HepG2 (cell line): ENCODE data around the gene SLC1A4. TPM values are rescaled to one million over a fixed set of nuclear protein-coding genes. Genes with fewer than 3 reads are reported as not detected.

Experiments used
- CREBL2 ChIP-seq: sonication (generic); formaldehyde crosslinking; IDR thresholded peaks from 2 replicates; pipeline ENCODE4 v1.8.1; 2023; ENCODE audit warnings: missing genetic modification reagents, mild to moderate bottlenecking, borderline replicate concordance
- DZIP1 ChIP-seq: sonication (generic); formaldehyde crosslinking; IDR thresholded peaks from 2 replicates; pipeline ENCODE4 v1.5.0; 2020; ENCODE audit warnings: mild to moderate bottlenecking, missing genetic modification reagents
- FOSL1 ChIP-seq: sonication (generic); formaldehyde crosslinking; IDR thresholded peaks from 2 replicates; pipeline ENCODE4 v1.9.0; 2021; ENCODE audit warnings: missing genetic modification reagents, borderline replicate concordance
- HOXA7 ChIP-seq: sonication (generic); formaldehyde crosslinking; IDR thresholded peaks from 2 replicates; pipeline ENCODE4 v1.8.1; 2022; ENCODE audit warnings: mild to moderate bottlenecking, missing genetic modification reagents, moderate library complexity
- NCOA1 ChIP-seq: sonication (generic); formaldehyde crosslinking; IDR thresholded peaks from 2 replicates; pipeline ENCODE4 v1.9.0; 2021; ENCODE audit warnings: missing genetic modification reagents
- PRDM4 ChIP-seq: sonication (generic); formaldehyde crosslinking; IDR thresholded peaks from 2 replicates; pipeline ENCODE4 v1.9.0; 2021; ENCODE audit warnings: missing genetic modification reagents, borderline replicate concordance
- SIN3A ChIP-seq: IDR thresholded peaks from 2 replicates; pipeline ENCODE4 v1.6.1; 2011; ENCODE audit warnings: low read depth, mild to moderate bottlenecking, control low read depth, low read length, borderline replicate concordance
- TCF12 ChIP-seq, 2 experiments: fragments of 450-650 bp in 1 of 2; sonication (generic) in 1 of 2; formaldehyde crosslinking in 1 of 2; IDR thresholded peaks; 2 replicates each; pipeline versions ENCODE4 v1.6.1 to v1.8.0; 2017 to 2022; ENCODE audit warnings: antibody characterized with exemption in 1 of 2, mild to moderate bottlenecking in 1 of 2, missing genetic modification reagents in 1 of 2, moderate library complexity in 1 of 2
- TEF ChIP-seq: sonication (generic); formaldehyde crosslinking; IDR thresholded peaks from 2 replicates; pipeline ENCODE4 v1.5.0; 2020; ENCODE audit warnings: missing genetic modification reagents
- ZBTB33 ChIP-seq: sonication (generic); formaldehyde crosslinking; IDR thresholded peaks from 2 replicates; pipeline ENCODE4 v1.4.0; 2020; ENCODE audit warnings: missing genetic modification reagents
- ZBTB46 ChIP-seq: sonication (generic); formaldehyde crosslinking; IDR thresholded peaks from 2 replicates; pipeline ENCODE4 v1.4.0; 2020; ENCODE audit warnings: mild to moderate bottlenecking, missing genetic modification reagents, borderline replicate concordance
- ZNF589 ChIP-seq: sonication (generic); formaldehyde crosslinking; conservative IDR thresholded peaks from 2 replicates; pipeline ENCODE4 v1.8.0; 2022; ENCODE audit warnings: mild to moderate bottlenecking, moderate library complexity, missing genetic modification reagents
- ZNF703 ChIP-seq: sonication (generic); formaldehyde crosslinking; IDR thresholded peaks from 2 replicates; pipeline ENCODE4 v1.5.1; 2020; ENCODE audit warnings: missing genetic modification reagents, mild to moderate bottlenecking, moderate library complexity, borderline replicate concordance
- polyA plus RNA-seq, 8 experiments: library from polyadenylated mRNA; depleted of rRNA in 3 of 8; stranded (reverse) in 7 of 8; unstranded in 1 of 8; fragments of >200 nt; fragmentation: Illumina TruSeq in 4 of 8; extraction: Trizol in 4 of 8; gene quantifications; 2 replicates each; pipeline versions ENCODE4 v1.2.1 to v1.2.3, GENCODE V29; 2011 to 2016; ENCODE audit warnings: low read depth in 4 of 8, missing spikeins in 1 of 8, mixed read lengths in 1 of 8; ENCODE audit not compliant: insufficient read depth in 1 of 8
- total RNA-seq, 5 experiments: library from RNA; depleted of rRNA; stranded (reverse); fragments of >200 nt; fragmentation: Illumina TruSeq; extraction: Trizol; gene quantifications; 2 replicates each; pipeline ENCODE4 v1.2.3, GENCODE V29; 2016; ENCODE audit warnings: low read depth in 1 of 5

SLC1A4 gene
- total and polyA plus RNA-seq, 2 of the 13 experiments (the other 11 are each of a cell fraction or from before 2014, with no cell fraction given) = 21.0 to 39.6 TPM

- TF ChIP-seq ZBTB46 = no peak
- TF ChIP-seq CREBL2 (CRISPR knock-in tag) = no peak
- no peak for TF ChIP-seq ZBTB33 (CRISPR knock-in tag)
- TF ChIP-seq DZIP1 (CRISPR knock-in tag) = no peak
- TF ChIP-seq NCOA1 (CRISPR knock-in tag) = no peak
- TF ChIP-seq ZNF589 (CRISPR knock-in tag) = no peak
- TF ChIP-seq TCF12 (IDR thresholded peaks at IDR 0.05) = no peak
- TF ChIP-seq TCF12 (CRISPR knock-in tag; IDR thresholded peaks at IDR 0.05) = no peak
- no peak for TF ChIP-seq ZNF703 (CRISPR knock-in tag)
- no peak for TF ChIP-seq SIN3A
- no peak for TF ChIP-seq HOXA7 (CRISPR knock-in tag)
- peak; percentile 87 for TF ChIP-seq TEF (CRISPR knock-in tag)
- no peak for TF ChIP-seq PRDM4 (CRISPR knock-in tag)
- peak; percentile 74 for TF ChIP-seq FOSL1 (CRISPR knock-in tag)
Measured at GRCh38 chr2:64943387-64944150, 45.6 kb upstream of the SLC1A4 start (continued).
